Pulmonary artery endothelial cell (primary cell): ENCODE measurements around the gene DHX58. TPM values are rescaled to one million over a fixed set of nuclear protein-coding genes. Genes with fewer than 3 reads are reported as not detected.

Source experiments
- DNase-seq: peaks from one replicate; pipeline ENCODE4 v3.0.0-alpha.2; 2011; ENCODE audit warnings: low read depth, low spot score
- total RNA-seq: library from RNA; depleted of rRNA; stranded (reverse); fragments of >200 nt; gene quantifications from 2 replicates; pipeline ENCODE4 v1.2.3, GENCODE V29; 2014

Gene DHX58
- total RNA-seq, 1 donor from 2014 or later: 9.6 TPM

DNA sequence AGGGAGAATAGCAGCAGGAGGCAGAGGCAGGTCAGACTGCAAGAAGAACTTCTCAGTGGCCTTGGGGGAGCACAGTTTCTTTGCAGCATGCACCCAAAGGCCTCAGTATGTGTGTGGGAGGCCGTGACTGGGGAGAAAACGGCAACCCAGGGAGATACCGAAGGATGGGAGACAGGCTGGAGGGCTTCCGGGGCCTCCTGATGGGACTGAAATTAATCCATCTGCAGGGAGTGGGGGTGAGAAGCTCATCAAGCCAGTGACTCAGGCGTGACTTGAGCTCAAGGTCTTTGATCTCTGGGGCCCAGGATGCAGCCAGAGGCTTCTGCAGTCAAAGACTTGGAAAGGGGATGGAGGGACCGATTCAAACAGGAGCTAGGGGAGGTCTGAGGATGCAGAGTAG lies 57.0 kb downstream of the DHX58 start:
- no peak for DNase-seq

DNA sequence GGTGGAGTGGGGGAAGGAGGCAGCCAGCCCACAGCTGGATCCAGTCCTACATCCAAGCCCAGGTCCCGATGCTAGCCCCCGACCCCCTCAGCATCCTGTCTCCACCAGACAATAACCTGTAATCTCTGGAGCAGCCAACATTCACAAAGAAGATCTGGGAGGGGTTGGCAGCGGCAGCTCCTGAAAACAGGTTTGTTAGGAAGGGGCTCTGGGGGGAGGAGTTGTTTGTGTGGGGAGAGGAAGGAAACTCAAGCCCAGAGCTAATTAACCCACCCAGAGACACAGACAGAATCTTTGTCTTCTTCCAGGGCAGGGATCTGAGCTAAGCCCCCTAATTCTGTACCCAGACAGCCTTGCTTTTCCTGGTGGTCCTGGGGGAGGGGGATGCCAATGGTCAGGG lies 57.5 kb downstream of the DHX58 start:
- DNase-seq: no peak

DNA sequence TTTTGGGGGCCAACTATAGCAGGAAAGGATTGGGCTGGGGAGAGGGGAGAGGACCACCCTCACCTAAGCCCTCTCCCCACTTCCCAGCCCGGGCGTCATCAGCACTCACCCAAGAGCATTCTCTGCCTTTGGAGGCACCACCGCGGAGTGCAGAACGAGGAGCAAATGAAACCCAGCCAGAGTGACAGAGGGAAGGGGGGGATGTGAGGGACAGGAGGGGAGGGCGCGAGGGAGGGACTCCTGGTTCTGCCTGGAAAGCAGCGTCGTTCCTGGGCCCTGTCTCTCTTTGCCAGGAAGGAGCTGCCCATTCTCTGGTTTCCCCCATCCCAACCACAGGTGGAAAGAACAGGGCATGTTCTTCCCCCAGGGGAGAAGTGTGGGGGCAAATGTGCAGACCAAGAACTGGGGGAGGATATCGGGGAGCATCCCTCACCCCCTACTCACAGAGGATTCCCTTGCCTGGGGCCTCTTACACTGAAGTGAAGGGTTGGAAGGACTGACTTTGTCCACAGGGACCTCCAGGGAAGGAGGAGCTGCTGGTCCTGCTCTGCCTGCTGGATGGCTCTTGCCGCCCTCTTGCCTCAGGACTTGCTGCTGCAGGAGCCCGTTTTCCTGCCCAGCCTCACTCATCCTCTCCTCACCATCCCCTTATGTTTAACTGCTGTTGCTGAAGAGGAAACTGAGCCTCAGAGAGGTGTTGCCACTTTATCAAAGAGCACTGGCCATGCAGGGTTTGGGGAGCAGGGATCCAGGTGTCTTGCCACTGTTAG lies 58.6 kb downstream of the DHX58 start:
- no peak for DNase-seq

DNA sequence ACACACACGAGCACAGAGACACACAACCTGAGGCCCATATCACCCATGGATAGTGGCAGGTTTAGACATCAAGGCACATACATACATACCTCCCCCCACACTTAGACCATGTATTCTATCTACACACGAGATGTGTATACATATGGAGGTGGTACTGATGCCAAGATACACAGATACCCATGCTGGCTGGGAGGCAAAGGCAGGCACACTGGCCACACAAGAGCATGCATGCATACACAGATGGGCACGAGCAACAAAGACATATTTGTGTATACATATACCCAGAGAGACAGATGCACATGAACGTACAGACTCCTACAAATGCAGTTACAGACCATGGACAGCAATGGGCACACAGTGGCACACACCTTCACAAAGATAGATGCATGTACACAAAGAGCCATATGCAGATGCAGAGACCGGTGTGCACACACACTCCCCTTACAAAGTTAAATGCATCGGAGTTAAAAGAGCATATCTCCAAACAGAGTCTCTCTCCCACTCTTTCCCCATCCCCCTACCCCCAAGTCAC lies 60.1 kb downstream of the DHX58 start:
- no peak for DNase-seq

DNA sequence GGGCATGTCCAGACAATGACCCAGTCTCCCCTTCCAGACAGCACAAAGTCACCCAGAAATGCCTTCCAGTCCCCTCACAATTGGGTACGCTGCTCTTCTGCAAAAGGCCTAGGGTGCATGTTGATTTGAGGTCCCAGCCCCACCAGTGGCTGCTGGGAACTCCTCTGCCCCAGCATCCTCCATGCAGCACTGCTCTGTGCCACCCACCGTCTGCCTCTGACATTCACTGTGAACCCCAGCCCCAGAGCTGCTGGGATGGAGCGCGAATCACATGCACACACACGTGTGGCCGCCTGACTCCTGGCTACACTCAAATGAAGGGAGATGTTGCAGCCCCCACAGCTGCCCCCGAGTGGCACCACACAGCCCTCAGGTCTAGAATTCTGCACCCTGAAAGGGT lies 60.9 kb downstream of the DHX58 start:
- no peak for DNase-seq

Other genes with a start within 250 kb of the DHX58 start
- gene KLHL11, start 247.3 kb downstream of the DHX58 start, total RNA-seq: 24.7 and 35.4 TPM in 2 replicates
- 340 and 356 TPM in 2 replicates for gene ACLY, start 193.8 kb downstream of the DHX58 start, total RNA-seq
- gene ODAD4, start 182.1 kb downstream of the DHX58 start, total RNA-seq: 0.07 and 0.13 TPM in 2 replicates
- gene CNP, start 145.9 kb downstream of the DHX58 start, total RNA-seq: 66.5 and 75.4 TPM in 2 replicates
- gene DNAJC7, start 95.3 kb downstream of the DHX58 start, total RNA-seq: 74.8 and 90.8 TPM in 2 replicates
- 41.6 and 52.4 TPM in 2 replicates for gene NKIRAS2, start 92.6 kb downstream of the DHX58 start, total RNA-seq
- gene C17orf113, start 62.1 kb downstream of the DHX58 start, total RNA-seq: 0.11 and 0.26 TPM in 2 replicates
- not detected in 2 replicates for gene ZNF385C, start 14.2 kb downstream of the DHX58 start, total RNA-seq
- 7.1 and 13.2 TPM in 2 replicates for gene KAT2A, start 8.7 kb upstream of the DHX58 start, total RNA-seq
- gene HSPB9, start 10.1 kb upstream of the DHX58 start, total RNA-seq: not detected in 2 replicates
- gene RAB5C, start 42.3 kb upstream of the DHX58 start, total RNA-seq: 105 and 116 TPM in 2 replicates
- gene KCNH4, start 68.4 kb upstream of the DHX58 start, total RNA-seq: 0.04 TPM in 1 of 2 replicates, not detected in the other
- gene HCRT, start 72.7 kb upstream of the DHX58 start, total RNA-seq: not detected in 2 replicates
- 14.3 and 16.2 TPM in 2 replicates for gene GHDC, start 81.8 kb upstream of the DHX58 start, total RNA-seq
- 48.5 and 54.3 TPM in 2 replicates for gene STAT5B, start 163.7 kb upstream of the DHX58 start, total RNA-seq
- gene STAT5A, start 175.8 kb upstream of the DHX58 start, total RNA-seq: 33.9 and 36.1 TPM in 2 replicates